ENCODE data around the gene ACP2. TPM values are rescaled to one million over a fixed set of nuclear protein-coding genes. Genes with fewer than 3 reads are reported as not detected.

The ACP2 gene
- total RNA-seq, 1 experiment from 2014 or later: 23.5 TPM

- H3K4me3 Mint-ChIP-seq (ENCODE audit: low read depth, unreplicated experiment): no peak overlapping the region
- no peak overlapping the region for H3K27ac Mint-ChIP-seq (ENCODE audit: unreplicated experiment)
- no peaks in the 10 kb centered on the region for H3K27me3 Mint-ChIP-seq (ENCODE audit: unreplicated experiment)
- no peak for DNase-seq
- TF ChIP-seq, protein P1, sequence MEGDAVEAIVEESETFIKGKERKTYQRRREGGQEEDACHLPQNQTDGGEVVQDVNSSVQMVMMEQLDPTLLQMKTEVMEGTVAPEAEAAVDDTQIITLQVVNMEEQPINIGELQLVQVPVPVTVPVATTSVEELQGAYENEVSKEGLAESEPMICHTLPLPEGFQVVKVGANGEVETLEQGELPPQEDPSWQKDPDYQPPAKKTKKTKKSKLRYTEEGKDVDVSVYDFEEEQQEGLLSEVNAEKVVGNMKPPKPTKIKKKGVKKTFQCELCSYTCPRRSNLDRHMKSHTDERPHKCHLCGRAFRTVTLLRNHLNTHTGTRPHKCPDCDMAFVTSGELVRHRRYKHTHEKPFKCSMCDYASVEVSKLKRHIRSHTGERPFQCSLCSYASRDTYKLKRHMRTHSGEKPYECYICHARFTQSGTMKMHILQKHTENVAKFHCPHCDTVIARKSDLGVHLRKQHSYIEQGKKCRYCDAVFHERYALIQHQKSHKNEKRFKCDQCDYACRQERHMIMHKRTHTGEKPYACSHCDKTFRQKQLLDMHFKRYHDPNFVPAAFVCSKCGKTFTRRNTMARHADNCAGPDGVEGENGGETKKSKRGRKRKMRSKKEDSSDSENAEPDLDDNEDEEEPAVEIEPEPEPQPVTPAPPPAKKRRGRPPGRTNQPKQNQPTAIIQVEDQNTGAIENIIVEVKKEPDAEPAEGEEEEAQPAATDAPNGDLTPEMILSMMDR (IDR thresholded peaks at IDR 0.05; ENCODE audit: unreplicated experiment): no peak
- no peaks in the 10 kb centered on the region for H3K4me1 Mint-ChIP-seq (ENCODE audit: low read depth, unreplicated experiment)
- CTCF ChIA-PET: interaction anchor here (2.1 to 2.5 kb wide), 2 partner anchors 10 to 68 kb away, joined by 8 to 10 read pairs; partner anchors contain the start of gene NR1H3
- H3K36me3 Mint-ChIP-seq (ENCODE audit: insufficient read depth, unreplicated experiment): peaks cover 14% of the 10 kb centered on the region
- BruUV-seq (replicated peaks): no TSS peak
- H3K9me3 Mint-ChIP-seq (ENCODE audit: low read depth, unreplicated experiment): no peaks in the 10 kb centered on the region
- intact Hi-C loops (cut with micrococcal nuclease; ENCODE audit: unreplicated experiment): no loop called here
Observed at GRCh38 chr11:47247502-47247901, 1.1 kb downstream of the ACP2 start.

- H3K4me3 Mint-ChIP-seq (ENCODE audit: low read depth, unreplicated experiment): no peak overlapping the region
- intact Hi-C loops (cut with micrococcal nuclease; ENCODE audit: unreplicated experiment): no loop called here
- BruUV-seq (replicated peaks): no TSS peak
- no peak overlapping the region for H3K27ac Mint-ChIP-seq (ENCODE audit: unreplicated experiment)
- no peak for DNase-seq
- H3K36me3 Mint-ChIP-seq (ENCODE audit: insufficient read depth, unreplicated experiment): peaks cover 28% of the 10 kb centered on the region
- no peaks in the 10 kb centered on the region for H3K27me3 Mint-ChIP-seq (ENCODE audit: unreplicated experiment)
- H3K9me3 Mint-ChIP-seq (ENCODE audit: low read depth, unreplicated experiment): no peaks in the 10 kb centered on the region
- TF ChIP-seq, protein P1 (IDR thresholded peaks at IDR 0.05; ENCODE audit: unreplicated experiment): no peak
- H3K4me1 Mint-ChIP-seq (ENCODE audit: low read depth, unreplicated experiment): no peaks in the 10 kb centered on the region
- CTCF ChIA-PET: no interaction called here
Observed at GRCh38 chr11:47245611-47246357, 2.8 kb downstream of the ACP2 start.

- CTCF ChIA-PET: no interaction called here
- no peaks in the 10 kb centered on the region for H3K27me3 Mint-ChIP-seq (ENCODE audit: unreplicated experiment)
- TF ChIP-seq, protein P1 (IDR thresholded peaks at IDR 0.05; ENCODE audit: unreplicated experiment): no peak
- H3K36me3 Mint-ChIP-seq (ENCODE audit: insufficient read depth, unreplicated experiment): peaks cover 37% of the 10 kb centered on the region
- H3K9me3 Mint-ChIP-seq (ENCODE audit: low read depth, unreplicated experiment): no peaks in the 10 kb centered on the region
- BruUV-seq (replicated peaks): no TSS peak
- no peak for DNase-seq
- H3K27ac Mint-ChIP-seq (ENCODE audit: unreplicated experiment): no peak overlapping the region
- intact Hi-C loops (cut with micrococcal nuclease; ENCODE audit: unreplicated experiment): no loop called here
- H3K4me3 Mint-ChIP-seq (ENCODE audit: low read depth, unreplicated experiment): no peak overlapping the region
- H3K4me1 Mint-ChIP-seq (ENCODE audit: low read depth, unreplicated experiment): no peaks in the 10 kb centered on the region
Observed at GRCh38 chr11:47244448-47245350, 3.9 kb downstream of the ACP2 start.

GRCh38 chr11:47243454-47243853 is 5.2 kb downstream of the ACP2 start:
- CTCF ChIA-PET: no interaction called here
- intact Hi-C loops (cut with micrococcal nuclease; ENCODE audit: unreplicated experiment): no loop called here
- peaks cover 29% of the 10 kb centered on the region for H3K36me3 Mint-ChIP-seq (ENCODE audit: insufficient read depth, unreplicated experiment)
- no peak overlapping the region for H3K27ac Mint-ChIP-seq (ENCODE audit: unreplicated experiment)
- H3K4me3 Mint-ChIP-seq (ENCODE audit: low read depth, unreplicated experiment): no peak overlapping the region
- no peaks in the 10 kb centered on the region for H3K27me3 Mint-ChIP-seq (ENCODE audit: unreplicated experiment)
- BruUV-seq (replicated peaks): no TSS peak
- no peak for DNase-seq
- TF ChIP-seq, protein P1 (IDR thresholded peaks at IDR 0.05; ENCODE audit: unreplicated experiment): no peak
- no peaks in the 10 kb centered on the region for H3K9me3 Mint-ChIP-seq (ENCODE audit: low read depth, unreplicated experiment)
- H3K4me1 Mint-ChIP-seq (ENCODE audit: low read depth, unreplicated experiment): no peaks in the 10 kb centered on the region
